HFF-Myc (cell line): ENCODE measurements around the gene HNRNPUL1.

Source experiments
- DNase-seq: peaks from one replicate; pipeline ENCODE4 v3.0.0-alpha.2; 2011; ENCODE audit warnings: low read depth; ENCODE audit errors: extremely low read depth
- H3K4me3 ChIP-seq: replicated peaks from 2 replicates; pipeline ENCODE4 v1.5.1; 2011; ENCODE audit warnings: low read depth, mild to moderate bottlenecking, control low read depth, low read length
- CTCF ChIP-seq: IDR thresholded peaks from 2 replicates; pipeline ENCODE4 v1.5.1; 2012; ENCODE audit warnings: mild to moderate bottlenecking, low read depth, low read length, control low read depth; ENCODE audit errors: missing control alignments

HNRNPUL1 gene

GRCh38 chr19:41332000-41332399 lies 67.8 kb downstream of the HNRNPUL1 start:
- TF ChIP-seq CTCF: no peak
- no peak for DNase-seq
- H3K4me3 ChIP-seq: no peak overlapping the region

- TF ChIP-seq CTCF: no peak
Observed at GRCh38 chr19:41332468-41332867, 68.3 kb downstream of the HNRNPUL1 start.

GRCh38 chr19:41334793-41335192 lies 70.6 kb downstream of the HNRNPUL1 start:
- no peak overlapping the region for H3K4me3 ChIP-seq
- TF ChIP-seq CTCF: no peak
- DNase-seq: no peak

More at GRCh38 chr19:41332468-41332867, 68.3 kb downstream of the HNRNPUL1 start:
- no peak overlapping the region for H3K4me3 ChIP-seq
- no peak for DNase-seq

DNA sequence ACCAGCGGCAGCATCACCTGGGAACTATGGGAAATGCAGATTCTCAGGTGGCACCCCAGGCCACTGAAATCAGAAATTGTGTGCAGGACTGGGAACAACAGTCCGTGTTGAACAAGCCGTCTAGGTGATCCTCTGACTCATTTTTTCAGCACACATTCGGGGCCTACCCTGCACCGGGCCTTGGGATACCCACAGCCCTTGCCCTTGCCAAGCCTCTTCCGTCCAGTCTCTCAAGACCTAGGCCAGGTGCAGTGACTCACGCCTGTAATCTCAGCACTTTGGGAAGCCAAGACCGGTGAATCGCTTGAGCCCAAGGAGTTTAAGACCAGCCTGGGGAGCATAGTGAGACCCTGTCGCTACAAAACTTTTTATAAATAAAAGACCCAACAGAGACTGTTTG lies 71.3 kb downstream of the HNRNPUL1 start:
- no peak for DNase-seq
- no peak for TF ChIP-seq CTCF
- H3K4me3 ChIP-seq: no peak overlapping the region

GRCh38 chr19:41339936-41340335 lies 75.8 kb downstream of the HNRNPUL1 start:
- H3K4me3 ChIP-seq: no peak overlapping the region
- no peak for TF ChIP-seq CTCF
- DNase-seq: no peak

DNA sequence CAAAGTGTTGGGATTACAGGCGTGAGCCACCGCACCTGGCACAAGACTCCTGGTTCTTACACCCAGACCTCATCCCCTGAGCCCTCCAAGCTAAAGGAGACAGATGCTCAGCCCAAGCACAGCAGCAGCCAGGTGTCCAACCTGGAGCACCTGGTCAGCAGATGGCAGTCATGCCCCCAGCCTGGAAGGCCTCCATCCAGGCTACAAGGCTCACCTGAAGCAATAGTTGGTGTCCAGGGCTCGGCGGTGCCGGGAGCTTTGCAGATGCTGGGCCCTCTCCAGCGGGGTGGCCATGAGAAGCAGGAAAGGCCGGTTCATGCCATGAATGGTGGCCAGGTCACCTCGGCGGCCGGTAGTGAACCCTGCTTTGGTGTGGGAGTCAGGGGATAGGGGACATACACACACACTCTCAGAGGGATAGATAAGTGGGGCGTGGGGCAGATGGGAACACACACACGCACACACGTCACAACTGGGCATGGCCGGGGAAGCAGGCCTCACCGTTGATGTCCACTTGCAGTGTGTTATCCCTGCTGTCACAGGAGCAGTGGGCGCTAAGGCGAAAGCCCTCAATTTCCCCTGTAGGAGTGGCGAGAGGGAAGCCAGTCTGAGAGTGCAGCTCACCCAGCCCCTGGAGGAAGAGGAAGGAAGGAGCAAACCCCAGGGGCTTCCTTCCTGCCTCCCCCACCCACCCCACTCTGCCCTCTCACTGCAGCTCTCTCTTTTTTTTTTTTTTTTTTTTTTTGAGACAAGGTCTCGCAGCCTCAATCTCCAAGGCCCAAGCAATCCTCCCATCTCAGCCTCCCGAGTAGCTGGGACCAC lies 77.7 kb downstream of the HNRNPUL1 start:
- H3K4me3 ChIP-seq: no peak overlapping the region
- DNase-seq: no peak
- no peak for TF ChIP-seq CTCF
